CD14-positive monocyte (primary cell): ENCODE data around the gene ARID3A. TPM values are rescaled to one million over a fixed set of nuclear protein-coding genes. Genes with fewer than 3 reads are reported as not detected.

Experiments
- DNase-seq, 3 donors: peaks; one replicate each; pipeline ENCODE4 v3.0.0-alpha.2; 2011 to 2022
- H2AFZ ChIP-seq: 2 replicates; pipeline ENCODE4 v1.6.0; 2012; ENCODE audit warnings: mild to moderate bottlenecking, low read depth, low read length, inconsistent platforms; ENCODE audit not compliant: insufficient read depth, poor library complexity, severe bottlenecking
- H3K27ac ChIP-seq, 2 donors: 1 replicate in 1 of 2; 2 replicates in 1 of 2; pipeline ENCODE4 v1.5.1; 2012 to 2013; ENCODE audit warnings: low read length in 2 of 2, control low read depth in 1 of 2, inconsistent platforms in 1 of 2, low read depth in 1 of 2, mild to moderate bottlenecking in 1 of 2
- H3K27me3 ChIP-seq, 2 donors: one replicate each; pipeline versions ENCODE4 v1.6.0 to v1.6.1; 2011 to 2013; ENCODE audit warnings: low read length in 2 of 2; ENCODE audit not compliant: control insufficient read depth in 2 of 2, insufficient read depth in 2 of 2
- H3K36me3 ChIP-seq, 2 donors: replicated peaks in 1 of 2; 1 replicate in 1 of 2; 2 replicates in 1 of 2; pipeline versions ENCODE4 v1.5.1 to v1.6.1; 2012 to 2013; ENCODE audit warnings: low read length in 2 of 2, control low read depth in 1 of 2, inconsistent platforms in 1 of 2, mild to moderate bottlenecking in 1 of 2; ENCODE audit not compliant: insufficient read depth in 2 of 2, control insufficient read depth in 1 of 2
- H3K4me1 ChIP-seq, 2 donors: 1 replicate in 1 of 2; 2 replicates in 1 of 2; pipeline versions ENCODE4 v1.5.1 to v1.6.1; 2012 to 2013; ENCODE audit warnings: low read length in 2 of 2, control low read depth in 1 of 2, inconsistent platforms in 1 of 2, mild to moderate bottlenecking in 1 of 2, moderate library complexity in 1 of 2; ENCODE audit not compliant: insufficient read depth in 2 of 2, control insufficient read depth in 1 of 2
- H3K4me2 ChIP-seq: replicated peaks from 2 replicates; pipeline ENCODE3; 2012; ENCODE audit warnings: low read length, moderate library complexity, mild to moderate bottlenecking; ENCODE audit not compliant: poor library complexity, severe bottlenecking; ENCODE audit errors: extremely low read depth
- H3K4me3 ChIP-seq, 3 experiments: fragments of 200-600 bp in 1 of 3; sonication (generic) in 1 of 3; replicated peaks in 1 of 3; 1 replicate in 2 of 3; 2 replicates in 1 of 3; pipeline ENCODE4 v1.5.1; 2011 to 2013; ENCODE audit warnings: low read length in 3 of 3, mild to moderate bottlenecking in 3 of 3, control low read depth in 2 of 3, low read depth in 2 of 3, inconsistent platforms in 1 of 3, moderate library complexity in 1 of 3
- H3K79me2 ChIP-seq: 2 replicates; pipeline ENCODE4 v1.6.0; 2012; ENCODE audit warnings: mild to moderate bottlenecking, control low read depth, inconsistent platforms, low read length, moderate library complexity; ENCODE audit not compliant: insufficient read depth
- H3K9ac ChIP-seq: 2 replicates; pipeline ENCODE4 v1.6.0; 2017; ENCODE audit warnings: low read length, mild to moderate bottlenecking; ENCODE audit not compliant: insufficient read depth, poor library complexity, severe bottlenecking
- H3K9me3 ChIP-seq, 2 donors: replicated peaks in 1 of 2; 1 replicate in 1 of 2; 2 replicates in 1 of 2; pipeline versions ENCODE4 v1.5.1 to v1.6.1; 2012 to 2013; ENCODE audit warnings: low read length in 2 of 2, control low read depth in 1 of 2; ENCODE audit not compliant: control insufficient read depth in 1 of 2, insufficient read depth in 1 of 2
- H4K20me1 ChIP-seq: 2 replicates; pipeline ENCODE4 v1.6.0; 2012; ENCODE audit warnings: mild to moderate bottlenecking, low read length, control low read depth, moderate library complexity; ENCODE audit not compliant: insufficient read depth
- H3K27ac Mint-ChIP-seq, 7 donors: one replicate each; pipeline ENCODE4 v1.8.0; 2020; ENCODE audit warnings: mild to moderate bottlenecking in 7 of 7, mixed read lengths in 7 of 7, moderate library complexity in 6 of 7, inconsistent platforms in 2 of 7
- H3K27me3 Mint-ChIP-seq, 3 donors: one replicate each; pipeline ENCODE4 v1.8.0; 2021 to 2022; ENCODE audit warnings: low read depth in 3 of 3, mild to moderate bottlenecking in 3 of 3, mixed read lengths in 3 of 3, moderate library complexity in 3 of 3, inconsistent platforms in 1 of 3
- H3K36me3 Mint-ChIP-seq, 2 donors: one replicate each; pipeline ENCODE4 v1.8.0; 2020; ENCODE audit warnings: mixed read lengths in 2 of 2, inconsistent platforms in 1 of 2, mild to moderate bottlenecking in 1 of 2
- H3K4me1 Mint-ChIP-seq: one replicate; pipeline ENCODE4 v1.8.0; 2020; ENCODE audit warnings: mild to moderate bottlenecking, mixed read lengths
- H3K4me3 Mint-ChIP-seq, 2 donors: one replicate each; pipeline ENCODE4 v1.8.0; 2020; ENCODE audit warnings: mild to moderate bottlenecking in 2 of 2, mixed read lengths in 2 of 2, moderate library complexity in 1 of 2
- H3K9me3 Mint-ChIP-seq, 7 donors: one replicate each; pipeline ENCODE4 v1.8.0; 2020 to 2022; ENCODE audit warnings: mixed read lengths in 7 of 7, mild to moderate bottlenecking in 6 of 7, moderate library complexity in 6 of 7, inconsistent platforms in 2 of 7
- CTCF ChIP-seq: fragments of 200-600 bp; IDR thresholded peaks from one replicate; pipeline ENCODE4 v1.8.0; 2022; ENCODE audit warnings: antibody characterized with exemption, mild to moderate bottlenecking
- WGBS: methylation state at CpG from one replicate; pipeline ENCODE4 v1.1.5; 2013; ENCODE audit warnings: missing lambda C conversion rate; ENCODE audit not compliant: insufficient coverage; 5-methylcytosine and 5-hydroxymethylcytosine counted together
- intact Hi-C, 2 donors: fragments of 100-400 bp; cut with micrococcal nuclease; formaldehyde crosslinking; loops; one replicate each; pipeline versions ENCODE4 v1.15.0 to v1.15.1; 2023
- polyA plus RNA-seq, 3 donors: library from polyadenylated mRNA; depleted of rRNA in 1 of 3; unstranded in 2 of 3; stranded (reverse) in 1 of 3; fragments of 300-500 nt in 2 of 3; fragments of >200 nt in 1 of 3; fragmentation: Illumina TruSeq in 2 of 3; gene quantifications; 1 replicate in 2 of 3; 2 replicates in 1 of 3; pipeline ENCODE4 v1.2.3, GENCODE V29; 2012 to 2021

Gene ARID3A
- polyA plus RNA-seq, 3 donors = 2.1 to 41.6 (median 3.2) TPM

GRCh38 chr19:964116-964520 lies 38.3 kb downstream of the ARID3A start:
- no peaks in the 10 kb centered on the region for H3K27me3 ChIP-seq

More at GRCh38 chr19:964116-964520, 38.3 kb downstream of the ARID3A start:
- Histone ChIP-seq H3K27ac (no peak overlapping the region), H4K20me1 (peaks cover 90% of the 10 kb centered on the region), H3K4me3 (no peak overlapping the region), H2AFZ (no peak overlapping the region), H3K4me1 (peaks cover 0 to 5% of the 10 kb centered on the region in 2 donors), H3K9ac (no peak overlapping the region), H3K36me3 (peaks cover 88 to 97% of the 10 kb centered on the region in 2 donors), H3K9me3 (peaks cover 0 to 3% of the 10 kb centered on the region in 2 donors), H3K4me2 (no peak overlapping the region), H3K79me2 (peaks cover 36% of the 10 kb centered on the region)
- DNase-seq = no peak
- TF ChIP-seq CTCF = no peak
- Mint-ChIP-seq H3K4me1 (peaks cover 7% of the 10 kb centered on the region), H3K27me3 (no peaks in the 10 kb centered on the region), H3K27ac (no peak overlapping the region), H3K9me3 (peaks cover 0 to 9% (median 7%) of the 10 kb centered on the region in 7 donors), H3K4me3 (no peak overlapping the region), H3K36me3 (peaks cover 53 to 95% of the 10 kb centered on the region in 2 donors)
- intact Hi-C loops = no loop called here
- over 99% methylated on average over 16 of the region's 16 CpGs for WGBS
